ENCODE data around the gene KRT17.
A peak's percentile ranks its signal among the peaks of the same experiment; 100 is the strongest.
"Not testable (repeated sequence)": the region's sequence is repeated elsewhere in the genome, so short reads cannot be mapped to it uniquely, and the experiment has no call there.

KRT17 gene

DNA sequence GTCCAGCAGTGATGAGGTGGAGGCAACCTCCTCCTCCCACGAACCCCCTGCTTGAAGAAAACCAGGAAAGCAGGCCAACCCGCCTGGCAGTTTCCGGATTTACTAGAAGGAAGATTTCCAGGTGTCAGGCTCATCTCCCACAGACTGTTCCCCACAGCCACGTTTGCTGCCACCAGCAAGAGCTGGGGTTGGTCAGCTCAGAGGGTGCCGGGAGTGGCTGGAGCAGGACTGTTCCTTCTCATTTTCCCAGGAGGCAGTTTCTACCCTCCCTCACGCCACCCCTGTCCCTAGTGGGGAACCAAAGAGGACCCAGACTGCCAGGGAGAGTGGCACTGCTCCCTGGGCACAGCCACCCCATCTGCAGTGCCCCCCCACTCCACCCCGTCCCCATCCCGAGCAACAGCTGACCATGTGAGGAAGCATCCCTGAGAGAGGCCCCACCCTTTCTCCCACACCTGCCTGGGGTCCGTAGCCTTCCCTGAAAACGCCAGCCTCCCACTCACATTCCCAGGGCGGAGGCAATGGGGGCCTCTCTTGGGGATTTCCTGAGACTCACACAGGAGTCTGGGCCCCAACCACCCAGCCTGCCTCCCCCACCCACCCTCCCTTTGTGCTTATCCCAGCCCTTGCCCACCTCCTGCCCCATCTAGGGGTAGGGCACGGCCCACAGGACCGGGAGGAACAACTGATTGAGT lies 5.9 kb downstream of the KRT17 start:
- TF ChIP-seq, protein P1, sequence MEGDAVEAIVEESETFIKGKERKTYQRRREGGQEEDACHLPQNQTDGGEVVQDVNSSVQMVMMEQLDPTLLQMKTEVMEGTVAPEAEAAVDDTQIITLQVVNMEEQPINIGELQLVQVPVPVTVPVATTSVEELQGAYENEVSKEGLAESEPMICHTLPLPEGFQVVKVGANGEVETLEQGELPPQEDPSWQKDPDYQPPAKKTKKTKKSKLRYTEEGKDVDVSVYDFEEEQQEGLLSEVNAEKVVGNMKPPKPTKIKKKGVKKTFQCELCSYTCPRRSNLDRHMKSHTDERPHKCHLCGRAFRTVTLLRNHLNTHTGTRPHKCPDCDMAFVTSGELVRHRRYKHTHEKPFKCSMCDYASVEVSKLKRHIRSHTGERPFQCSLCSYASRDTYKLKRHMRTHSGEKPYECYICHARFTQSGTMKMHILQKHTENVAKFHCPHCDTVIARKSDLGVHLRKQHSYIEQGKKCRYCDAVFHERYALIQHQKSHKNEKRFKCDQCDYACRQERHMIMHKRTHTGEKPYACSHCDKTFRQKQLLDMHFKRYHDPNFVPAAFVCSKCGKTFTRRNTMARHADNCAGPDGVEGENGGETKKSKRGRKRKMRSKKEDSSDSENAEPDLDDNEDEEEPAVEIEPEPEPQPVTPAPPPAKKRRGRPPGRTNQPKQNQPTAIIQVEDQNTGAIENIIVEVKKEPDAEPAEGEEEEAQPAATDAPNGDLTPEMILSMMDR (IDR thresholded peaks at IDR 0.05; ENCODE audit: insufficient read depth, low read depth, low read length, missing control alignments): no peak
- peak; percentile 94 for DNase-seq (ENCODE audit: low read depth)

DNA sequence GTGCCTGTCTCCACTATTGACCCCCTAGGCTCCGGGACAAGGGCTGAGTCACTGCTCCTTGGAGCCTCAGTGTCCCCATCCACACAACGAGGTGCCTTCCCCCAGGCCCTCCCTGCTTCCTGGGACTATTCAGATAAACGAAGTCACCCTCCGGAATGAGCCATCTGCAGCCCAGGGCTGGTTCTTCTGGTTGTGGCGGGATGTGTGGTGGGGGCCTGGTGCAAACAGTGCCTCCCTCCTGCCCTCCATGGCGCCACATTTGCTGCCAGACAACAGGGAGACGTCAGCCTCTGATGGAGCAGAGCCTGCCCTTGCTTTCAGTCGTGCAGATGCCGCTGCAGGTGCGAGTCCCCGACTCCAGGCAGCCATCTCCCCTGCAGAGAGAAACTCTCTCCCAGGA lies 6.7 kb downstream of the KRT17 start:
- H3K4me3 ChIP-seq (ENCODE audit: low read length): no peak overlapping the region
- DNase-seq (ENCODE audit: low read depth): peak; percentile 88

More for the DNA sequence above, 5.9 kb downstream of the KRT17 start:
- H3K4me3 ChIP-seq (ENCODE audit: low read length): no peak overlapping the region

DNA sequence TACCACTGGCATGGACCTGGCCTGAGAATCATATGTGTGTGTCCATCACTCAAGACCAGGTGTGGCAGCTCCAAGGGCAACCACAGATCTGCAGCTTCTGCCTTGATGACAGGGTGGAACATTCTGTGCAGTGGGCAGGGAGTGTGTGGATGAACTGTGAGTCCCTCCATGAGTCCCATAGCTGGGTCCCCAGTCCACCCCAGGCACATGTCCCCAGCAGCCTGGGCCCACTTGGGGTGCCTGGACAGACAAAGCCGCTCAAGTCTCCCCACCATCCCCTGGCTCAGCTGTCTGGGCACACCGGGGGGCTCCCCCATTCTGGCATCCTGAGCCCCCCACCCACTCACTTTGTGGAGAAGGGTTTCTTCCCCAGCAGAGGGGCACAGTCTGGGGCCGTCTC lies 7.2 kb downstream of the KRT17 start:
- TF ChIP-seq, protein P1 (IDR thresholded peaks at IDR 0.05; ENCODE audit: insufficient read depth, low read depth, low read length, missing control alignments): no peak
- H3K4me3 ChIP-seq (ENCODE audit: low read length): no peak overlapping the region
- DNase-seq (ENCODE audit: low read depth): peak; percentile 67

More for the DNA sequence above, 6.7 kb downstream of the KRT17 start:
- TF ChIP-seq, protein P1 (IDR thresholded peaks at IDR 0.05; ENCODE audit: insufficient read depth, low read depth, low read length, missing control alignments): no peak

DNA sequence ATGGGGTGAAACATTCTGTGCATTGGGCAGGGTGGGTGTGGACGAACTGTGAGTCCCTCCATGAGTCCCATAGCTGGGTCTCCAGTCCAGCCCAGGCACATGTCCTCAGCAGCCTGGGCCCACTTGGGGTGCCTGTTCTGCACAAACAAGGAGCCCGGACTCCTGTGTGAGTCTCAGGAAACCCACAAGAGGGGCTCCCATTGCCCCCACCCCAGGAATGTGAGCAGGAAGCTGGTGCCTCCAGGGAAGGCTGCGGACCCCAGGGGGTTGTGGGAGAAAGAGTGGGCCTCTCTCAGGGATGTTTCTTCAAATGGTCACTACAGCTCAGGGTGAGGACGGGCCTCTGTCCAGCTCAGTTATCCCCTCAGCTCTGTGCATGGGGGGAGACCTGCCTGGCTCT lies 7.9 kb downstream of the KRT17 start:
- DNase-seq (ENCODE audit: low read depth): not testable (repeated sequence)

DNA sequence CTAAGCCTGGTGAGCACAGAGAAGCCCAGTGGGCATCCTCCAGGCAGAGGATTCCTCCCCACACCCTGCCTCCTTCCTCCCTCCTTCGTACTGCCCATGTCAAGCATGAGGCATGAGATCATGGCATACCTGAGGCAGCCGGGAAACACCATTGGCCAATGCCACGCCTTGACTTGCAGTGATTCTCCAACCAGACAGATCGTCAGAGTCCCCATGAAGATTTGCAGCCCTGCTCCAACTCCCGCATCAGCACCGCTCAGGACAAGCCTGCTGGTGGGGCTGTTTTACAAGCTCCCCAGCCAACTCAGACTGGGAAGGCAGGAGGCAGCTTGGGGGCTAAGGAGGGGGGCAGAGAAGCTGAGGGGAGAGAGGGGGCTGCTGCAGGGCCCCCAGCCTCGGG lies 8.9 kb downstream of the KRT17 start:
- no peak overlapping the region for H3K4me3 ChIP-seq (ENCODE audit: low read length)
- peak; percentile 98 for DNase-seq (ENCODE audit: low read depth)
- TF ChIP-seq, protein P1 (IDR thresholded peaks at IDR 0.05; ENCODE audit: insufficient read depth, low read depth, low read length, missing control alignments): peak; percentile 41

More for the DNA sequence above, 7.9 kb downstream of the KRT17 start:
- not testable (repeated sequence) for H3K4me3 ChIP-seq (ENCODE audit: low read length)

DNA sequence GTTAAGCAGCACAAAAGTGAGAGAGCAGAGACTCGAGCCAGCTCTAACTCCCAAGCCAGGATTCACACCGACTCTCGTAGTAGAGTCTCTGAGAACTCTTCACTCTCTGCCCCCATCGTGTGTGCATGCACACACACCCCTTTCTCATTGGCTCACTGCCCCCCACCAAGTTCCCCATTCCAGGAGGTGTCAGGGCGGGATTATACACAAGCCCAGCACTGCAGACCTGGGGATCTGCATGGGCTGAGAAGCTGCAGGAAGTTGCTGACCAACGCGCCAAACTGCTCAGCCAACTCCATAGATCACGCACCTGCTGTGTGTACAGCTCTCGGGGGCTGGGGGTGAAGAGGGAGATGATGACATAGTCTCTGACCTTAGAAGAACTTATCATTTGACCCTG lies 9.6 kb downstream of the KRT17 start:
- not testable (repeated sequence) for H3K4me3 ChIP-seq (ENCODE audit: low read length); DNase-seq (ENCODE audit: low read depth)

DNA sequence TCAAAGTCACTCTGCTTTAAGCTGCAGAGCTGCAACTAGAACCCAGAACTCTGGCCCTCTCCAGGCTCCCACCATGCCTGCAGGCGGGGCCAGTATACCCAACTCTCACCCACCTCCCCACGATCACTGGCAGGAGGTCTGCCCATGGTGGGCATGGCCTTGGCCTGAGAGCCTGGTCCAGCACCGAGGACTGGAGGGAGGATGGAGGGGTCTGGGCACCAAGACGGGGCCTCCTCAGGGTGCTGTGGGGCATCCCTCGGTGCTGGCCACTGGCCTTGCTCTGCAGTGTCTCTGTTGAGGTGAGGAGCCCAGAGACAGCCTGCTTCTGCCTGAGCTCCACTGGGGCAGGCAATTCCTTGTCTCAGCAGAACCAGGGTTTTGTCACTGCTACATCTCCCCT lies 10.3 kb downstream of the KRT17 start:
- no peak overlapping the region for H3K4me3 ChIP-seq (ENCODE audit: low read length)
- no peak for DNase-seq (ENCODE audit: low read depth)
- TF ChIP-seq, protein P1 (IDR thresholded peaks at IDR 0.05; ENCODE audit: insufficient read depth, low read depth, low read length, missing control alignments): no peak

DNA sequence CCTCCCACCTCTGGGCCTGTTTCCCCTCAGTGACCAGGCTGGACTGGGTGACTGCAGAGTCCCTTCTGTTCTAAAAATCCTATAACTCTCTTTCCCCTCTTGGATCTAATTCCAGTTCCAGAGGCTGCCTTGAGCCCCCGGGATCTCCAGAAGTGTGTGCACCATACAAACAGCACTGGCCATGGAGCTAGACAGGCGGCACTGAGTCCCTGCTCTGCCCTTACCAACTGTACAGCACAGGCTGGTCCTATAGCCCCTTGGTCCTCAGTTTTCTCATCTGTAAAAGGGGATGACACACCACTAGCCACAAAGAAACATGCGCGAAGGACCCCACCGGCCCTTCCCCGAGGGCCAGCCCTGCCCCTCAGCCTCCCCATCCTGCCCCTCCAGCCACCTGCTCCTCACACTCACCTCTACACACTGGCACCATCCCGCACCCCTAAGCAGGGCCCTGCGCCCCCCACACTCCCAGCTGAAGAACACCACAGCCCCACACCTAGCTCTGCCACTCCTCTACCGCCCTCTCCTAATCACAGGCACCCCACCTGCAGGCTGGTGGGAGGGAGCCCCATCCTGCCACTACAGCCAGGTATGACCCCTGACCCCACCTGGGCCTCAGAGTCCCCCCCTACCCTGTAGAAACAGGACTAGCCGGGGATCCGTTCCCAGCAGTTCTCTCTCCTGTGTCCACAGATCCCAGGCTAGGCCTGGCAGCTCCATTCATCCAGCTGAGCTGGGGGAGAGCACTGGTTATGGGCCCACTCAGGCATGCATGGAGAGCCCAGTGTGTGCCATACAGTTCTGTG lies 10.9 kb downstream of the KRT17 start:
- TF ChIP-seq, protein P1 (IDR thresholded peaks at IDR 0.05; ENCODE audit: insufficient read depth, low read depth, low read length, missing control alignments): no peak
- DNase-seq (ENCODE audit: low read depth): no peak
- H3K4me3 ChIP-seq (ENCODE audit: low read length): no peak overlapping the region

DNA sequence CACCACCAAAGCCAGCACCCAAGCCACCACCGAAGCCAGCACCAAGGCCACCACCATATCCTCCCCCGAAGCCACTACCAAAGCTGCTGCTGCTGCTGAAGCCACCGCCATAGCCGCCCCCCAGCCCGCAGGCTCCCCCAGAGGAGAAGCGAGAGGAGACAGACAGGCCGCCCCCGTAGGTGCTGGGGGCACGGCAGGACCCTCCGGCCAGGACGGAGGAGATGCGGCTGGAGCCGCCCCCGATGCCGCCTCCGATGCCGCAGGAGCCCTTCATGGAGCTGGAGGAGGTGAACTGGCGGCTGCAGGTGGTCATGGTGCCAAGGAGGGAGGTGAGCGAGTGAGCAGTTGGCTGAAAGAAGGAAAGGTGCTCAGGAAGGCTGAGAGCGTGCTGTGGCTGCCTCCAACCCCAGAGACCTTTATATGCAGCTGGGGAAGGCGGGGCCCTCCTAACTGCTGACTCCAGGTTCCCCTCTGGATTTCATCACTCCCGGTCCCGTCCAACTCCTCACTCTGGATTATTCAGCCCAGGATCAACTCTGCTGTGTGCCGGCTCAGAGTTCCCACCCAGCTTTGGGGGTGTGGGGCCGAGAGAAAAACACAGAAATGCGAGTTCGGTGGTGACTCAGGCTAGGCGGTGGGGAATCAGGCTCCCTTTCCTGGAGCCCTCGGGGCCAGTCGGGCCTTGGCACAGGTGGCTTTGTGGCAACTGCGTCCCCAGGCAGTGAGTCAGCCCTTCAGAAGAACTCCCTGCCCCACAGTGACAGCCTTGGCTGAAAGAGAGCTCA lies 11.8 kb downstream of the KRT17 start, which contains the start of gene KRT16:
KRT16 (minus strand) TSS at position 392 of the 785 bp plus-strand sequence; CDS start at position 313, 79 bp downstream.
- DNase-seq (ENCODE audit: low read depth): peak; percentile 97
- H3K4me3 ChIP-seq (ENCODE audit: low read length): peak within 1 kb of the TSS; percentile 57
